ENCODE measurements around the gene FGD3. TPM values are rescaled to one million over a fixed set of nuclear protein-coding genes. Genes with fewer than 3 reads are reported as not detected.
A peak's percentile ranks its signal among the peaks of the same experiment; 100 is the strongest.

FGD3 gene
- total and polyA plus RNA-seq, 2 of the 8 experiments (the other 6 are each of a cell fraction or from before 2014, with no cell fraction given): 1.4 to 1.9 TPM

- Histone ChIP-seq H2BK5ac (ENCODE audit: low read depth, low read length) (no peak overlapping the region; the same call in 1 of the 2 replicates), H4K5ac (ENCODE audit: insufficient read length, low read depth, low read length) (no peak overlapping the region), H2AK5ac (ENCODE audit: low read depth, low read length) (no peak overlapping the region), H3K14ac (ENCODE audit: insufficient read length) (no peak overlapping the region), H3K4ac (replicated peaks; ENCODE audit: insufficient read length, low read depth, low read length) (peak overlapping the region; percentile 32), H3K56ac (replicated peaks; ENCODE audit: insufficient read length, low read depth, low read length) (no peak overlapping the region), H3K27me3 (replicated peaks in 1 of 4; ENCODE audit: control insufficient read depth in 3 of 4, extremely low read depth in 1 of 4, insufficient read depth in 3 of 4, low read length in 3 of 4) (no peaks in the 10 kb centered on the region), H3K79me1 (ENCODE audit: low read depth, low read length) (no peaks in the 10 kb centered on the region), H2BK120ac (replicated peaks; ENCODE audit: low read depth, low read length) (no peak overlapping the region), H3K36me3 (ENCODE audit: control insufficient read depth in 2 of 4, insufficient read depth in 4 of 4, low read length in 3 of 4) (no peaks in the 10 kb centered on the region), H2BK20ac (ENCODE audit: low read length) (0 out of 2 replicates have a peak overlapping the region, but pooled peaks have one; percentile 61), H3K4me3 (ENCODE audit: extremely low read depth in 1 of 4, insufficient read depth in 2 of 4, low read depth in 3 of 4, low read length in 4 of 4) (no peak overlapping the region), H2BK15ac (ENCODE audit: low read length) (peak overlapping the region; percentile 98; the same call in 1 of the 2 replicates), H3K79me2 (ENCODE audit: control insufficient read depth in 1 of 2, insufficient read depth in 2 of 2, low read length in 2 of 2) (no peaks in the 10 kb centered on the region), H3K18ac (ENCODE audit: extremely low read depth, low read length) (peak overlapping the region; percentile 48; the same call in 1 of the 2 replicates), H3K23me2 (ENCODE audit: low read depth, low read length) (no peaks in the 10 kb centered on the region), H3K4me2 (ENCODE audit: insufficient read depth in 1 of 2, low read depth in 2 of 2, low read length in 2 of 2) (no peak overlapping the region), H4K8ac (ENCODE audit: extremely low read depth, insufficient read depth, low read length) (peak overlapping the region; percentile 86), H3K4me1 (replicated peaks in 1 of 4; ENCODE audit: control insufficient read depth in 3 of 4, insufficient read depth in 4 of 4, low read length in 3 of 4) (peaks cover 2 to 5% (median 4%) of the 10 kb centered on the region in 4 experiments; a peak in 5 of 7 replicates), H2AFZ (ENCODE audit: low read length) (no peak overlapping the region), H2BK12ac (ENCODE audit: low read depth, low read length) (0 out of 2 replicates have a peak overlapping the region, but pooled peaks have one; percentile 60), H3K9ac (replicated peaks in 1 of 4; ENCODE audit: extremely low read depth in 1 of 4, low read depth in 3 of 4, low read length in 3 of 4) (no peak overlapping the region), H3K27ac (ENCODE audit: low read depth, low read length) (no peak overlapping the region), H4K20me1 (replicated peaks in 1 of 2; ENCODE audit: control insufficient read depth in 1 of 2, insufficient read depth in 2 of 2, low read length in 2 of 2) (no peaks in the 10 kb centered on the region), H4K91ac (replicated peaks; ENCODE audit: insufficient read length, low read length) (peak overlapping the region; percentile 48), H3K23ac (ENCODE audit: insufficient read length) (no peak overlapping the region), H3K9me3 (ENCODE audit: insufficient read depth in 2 of 2, low read depth in 1 of 2, low read length in 1 of 2) (no peaks in the 10 kb centered on the region)
- FAIRE-seq (no peak), DNase-seq (ENCODE audit: low read depth in 1 of 2, low spot score in 2 of 2) (no peak)
- WGBS, 2 experiments (ENCODE audit: extremely low coverage in 1 of 2, insufficient coverage in 1 of 2, insufficient read length in 1 of 2, insufficient replicate concordance in 2 of 2, low coverage in 1 of 2, low lambda C conversion rate in 2 of 2, missing lambda C conversion rate in 1 of 2): 87% methylated on average over 21 of the region's 21 CpGs; no CpG with 5 or more reads in 1 of the 2 experiments
- ChIA-PET CTCF (ENCODE audit: partially characterized antibody) (interaction anchor here (0.6 to 2.6 kb wide), 8 partner anchors 16 to 290 kb away, joined by 3 to 8 read pairs (median 3); no protein-coding TSS in a partner anchor), POLR2A (ENCODE audit: partially characterized antibody) (interaction anchor here (1.4 kb wide), 1 partner anchor 86 kb away, joined by 4 read pairs; no protein-coding TSS in a partner anchor)
- TF ChIP-seq PHF8 (conservative IDR thresholded peaks at IDR 0.05; ENCODE audit: low read depth, low read length) (no peak), SUZ12 (IDR thresholded peaks at IDR 0.05; ENCODE audit: low read length) (no peak), RNF2 (IDR thresholded peaks at IDR 0.05; ENCODE audit: borderline replicate concordance, low read depth, low read length, missing control alignments, poor library complexity, severe bottlenecking) (no peak), KDM5A (IDR thresholded peaks at IDR 0.05; ENCODE audit: low read length) (no peak), BACH1 (IDR thresholded peaks at IDR 0.05; ENCODE audit: low read length) (no peak), GABPA (IDR thresholded peaks at IDR 0.05; ENCODE audit: borderline replicate concordance, insufficient read depth, low read length) (no peak), SP1 (IDR thresholded peaks at IDR 0.05; ENCODE audit: low read depth, low read length) (no peak), ASH2L (IDR thresholded peaks at IDR 0.05; ENCODE audit: low read length) (no peak), SAP30 (IDR thresholded peaks at IDR 0.05; ENCODE audit: insufficient read depth, insufficient replicate concordance, low read length) (no peak), TCF12 (IDR thresholded peaks at IDR 0.05; ENCODE audit: low read depth, low read length) (no peak), CREB1 (IDR thresholded peaks at IDR 0.05) (no peak), GTF2F1 (IDR thresholded peaks at IDR 0.05; ENCODE audit: borderline replicate concordance, low read depth, low read length) (no peak), POLR2A (IDR thresholded peaks at IDR 0.05; ENCODE audit: control extremely low read depth in 1 of 2, low read depth in 2 of 2, low read length in 2 of 2) (no peak)
Measured at GRCh38 chr9:93009337-93010015, 62.2 kb downstream of the FGD3 start.

Measured in H1 (cell line).